ENCODE measurements around the gene SOD3.

Gene SOD3, protein sequence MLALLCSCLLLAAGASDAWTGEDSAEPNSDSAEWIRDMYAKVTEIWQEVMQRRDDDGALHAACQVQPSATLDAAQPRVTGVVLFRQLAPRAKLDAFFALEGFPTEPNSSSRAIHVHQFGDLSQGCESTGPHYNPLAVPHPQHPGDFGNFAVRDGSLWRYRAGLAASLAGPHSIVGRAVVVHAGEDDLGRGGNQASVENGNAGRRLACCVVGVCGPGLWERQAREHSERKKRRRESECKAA
- total RNA-seq = 0 reads per million in 9 experiments

DNA sequence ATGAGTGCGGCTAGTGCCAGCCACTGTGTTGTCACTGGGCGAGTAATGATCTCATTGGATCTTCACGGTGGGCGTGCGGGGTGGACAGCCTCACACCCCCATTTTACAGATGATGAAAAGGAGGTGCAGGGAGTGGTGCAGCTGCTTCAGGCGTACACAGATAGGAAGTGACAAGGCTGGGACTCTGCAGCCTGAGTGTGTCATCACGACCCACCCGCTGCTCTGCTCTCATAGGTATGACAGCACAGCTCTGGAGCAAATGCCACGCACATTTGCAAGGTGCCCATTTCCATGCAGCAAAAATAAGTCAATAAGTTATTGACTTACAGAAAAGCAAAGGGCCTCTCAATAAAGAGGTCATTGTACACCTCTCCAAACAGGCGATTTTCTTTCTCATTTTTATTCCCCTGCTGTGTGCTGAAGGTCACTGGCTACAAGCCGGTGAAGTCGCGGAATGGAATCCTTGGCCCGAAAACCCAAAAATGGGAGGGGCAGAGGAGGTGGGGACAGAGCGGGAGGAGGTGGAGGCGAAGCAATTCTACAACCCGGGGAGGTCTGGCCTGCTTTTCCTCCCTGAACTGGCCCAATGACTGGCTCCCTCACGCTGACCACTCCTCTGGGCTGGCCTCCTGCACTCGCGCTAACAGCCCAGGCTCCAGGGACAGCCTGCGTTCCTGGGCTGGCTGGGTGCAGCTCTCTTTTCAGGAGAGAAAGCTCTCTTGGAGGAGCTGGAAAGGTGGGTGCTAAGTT lies at the start of gene SOD3:
Gene SOD3, plus strand, starts transcription at position 658 of the 750 bp plus-strand sequence. CDS start 3,949 bp downstream, outside the sequence.
- no peak within 1 kb of the TSS for H3K27ac Mint-ChIP-seq
- H3K27me3 Mint-ChIP-seq = peaks cover 13 to 34% of the 10 kb centered on the region in 2 donors
- no peak for DNase-seq

DNA sequence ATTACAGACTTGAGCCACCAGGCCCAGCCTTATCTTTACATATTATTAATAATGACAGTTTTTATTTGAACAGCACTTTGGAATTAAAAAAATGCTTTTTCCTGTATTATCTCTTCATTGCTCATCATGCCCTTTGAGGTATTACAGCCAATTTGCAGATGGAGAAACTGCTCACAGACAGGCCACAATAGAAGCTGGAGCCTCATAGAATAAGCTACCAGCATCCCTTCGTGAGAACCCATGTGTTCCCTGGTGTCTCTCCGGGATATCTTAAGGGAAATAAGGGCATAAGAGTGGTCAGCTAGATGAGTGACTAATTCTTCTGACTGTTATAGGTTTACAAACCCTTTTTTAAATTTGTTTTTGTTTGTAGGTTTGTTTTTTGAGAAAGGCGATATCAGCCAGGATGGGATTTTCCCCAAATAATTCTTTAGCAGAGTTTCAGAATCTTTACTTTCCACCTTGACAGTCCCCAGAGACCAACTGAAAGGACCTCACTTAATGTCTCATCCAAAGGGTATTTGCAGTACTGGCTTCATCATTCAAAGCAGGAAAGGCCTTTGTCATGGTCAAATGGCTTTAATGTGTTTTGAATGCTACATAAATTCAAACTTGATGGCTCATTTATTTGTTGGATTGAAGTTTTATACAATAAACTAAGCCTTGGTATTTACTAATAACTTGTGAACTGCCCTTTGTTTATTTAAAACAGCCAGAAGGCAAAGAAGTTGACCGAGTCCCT lies 48.0 kb upstream of the SOD3 start:
- Mint-ChIP-seq H3K27ac (no peak overlapping the region), H3K36me3 (ENCODE audit: insufficient read depth) (no peaks in the 10 kb centered on the region), H3K27me3 (peaks cover 5 to 10% of the 10 kb centered on the region in 2 donors), H3K9me3 (peaks cover 6 to 14% of the 10 kb centered on the region in 2 donors), H3K4me3 (no peak overlapping the region), H3K4me1 (ENCODE audit: low read depth in 2 of 2) (no peaks in the 10 kb centered on the region)
- ATAC-seq (replicated peaks) (no peak), DNase-seq (no peak)

More for the DNA sequence above, at the start of gene SOD3:
- no peaks in the 10 kb centered on the region for H3K4me1 Mint-ChIP-seq (ENCODE audit: low read depth in 2 of 2)
- no peaks in the 10 kb centered on the region for H3K36me3 Mint-ChIP-seq (ENCODE audit: insufficient read depth)
- H3K4me3 Mint-ChIP-seq = no peak within 1 kb of the TSS
- no peaks in the 10 kb centered on the region for H3K9me3 Mint-ChIP-seq
- no peak for ATAC-seq (replicated peaks)

DNA sequence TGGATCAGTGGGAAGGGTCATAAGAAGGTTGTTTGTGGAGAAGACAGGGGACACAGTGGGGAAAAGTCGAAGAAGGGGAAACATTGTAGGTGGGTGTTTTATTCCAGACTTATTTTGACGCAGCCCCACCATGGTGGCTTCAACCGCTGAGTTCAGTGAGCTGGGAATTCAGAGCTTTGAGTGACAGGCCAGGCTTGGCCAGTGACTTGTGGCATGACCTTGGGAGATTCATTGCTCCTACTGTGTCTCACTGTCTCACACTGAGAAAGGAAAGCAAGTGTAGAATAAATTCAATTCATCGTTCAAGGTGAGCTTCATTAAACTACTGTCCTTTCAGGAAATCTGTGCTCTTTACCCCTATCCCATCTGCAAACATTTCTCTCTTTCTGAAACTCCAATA lies 47.4 kb upstream of the SOD3 start:
- no peak for ATAC-seq (replicated peaks)
- no peaks in the 10 kb centered on the region for H3K4me1 Mint-ChIP-seq (ENCODE audit: low read depth in 2 of 2)
- H3K9me3 Mint-ChIP-seq = peaks cover 6 to 18% of the 10 kb centered on the region in 2 donors
- H3K36me3 Mint-ChIP-seq (ENCODE audit: insufficient read depth) = no peaks in the 10 kb centered on the region
- H3K4me3 Mint-ChIP-seq = no peak overlapping the region
- no peak for DNase-seq
- H3K27ac Mint-ChIP-seq = no peak overlapping the region
- peaks cover 5 to 10% of the 10 kb centered on the region in 2 donors for H3K27me3 Mint-ChIP-seq

DNA sequence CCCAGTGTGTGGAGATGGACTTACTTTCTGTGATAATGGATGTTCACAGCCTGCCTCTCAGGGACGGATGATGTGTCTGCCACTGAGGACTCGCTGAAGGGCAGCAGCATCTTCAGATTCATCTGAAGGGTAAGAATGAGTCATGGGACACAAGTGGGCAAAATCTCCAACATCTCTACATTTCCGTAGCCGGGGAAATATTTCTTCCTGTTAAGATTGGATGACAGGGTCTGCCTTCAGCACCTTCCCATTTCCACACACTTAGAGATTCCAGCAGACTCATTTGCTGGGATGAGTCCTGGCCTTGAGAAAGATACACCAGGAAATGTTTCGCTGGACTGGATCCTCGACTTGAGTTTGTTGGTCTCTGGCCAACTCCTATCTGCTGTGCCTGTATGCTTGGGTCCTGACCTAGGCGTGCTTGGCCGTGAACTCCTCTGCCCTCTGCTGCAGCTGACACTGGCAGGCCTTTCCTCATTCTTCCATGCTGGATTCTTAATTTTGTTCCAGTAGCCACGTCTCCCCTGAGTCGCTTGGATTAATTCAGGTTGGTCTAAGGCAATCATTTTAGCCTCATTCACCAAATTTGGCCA lies 46.5 kb upstream of the SOD3 start:
- H3K4me1 Mint-ChIP-seq (ENCODE audit: low read depth in 2 of 2) = no peaks in the 10 kb centered on the region

DNA sequence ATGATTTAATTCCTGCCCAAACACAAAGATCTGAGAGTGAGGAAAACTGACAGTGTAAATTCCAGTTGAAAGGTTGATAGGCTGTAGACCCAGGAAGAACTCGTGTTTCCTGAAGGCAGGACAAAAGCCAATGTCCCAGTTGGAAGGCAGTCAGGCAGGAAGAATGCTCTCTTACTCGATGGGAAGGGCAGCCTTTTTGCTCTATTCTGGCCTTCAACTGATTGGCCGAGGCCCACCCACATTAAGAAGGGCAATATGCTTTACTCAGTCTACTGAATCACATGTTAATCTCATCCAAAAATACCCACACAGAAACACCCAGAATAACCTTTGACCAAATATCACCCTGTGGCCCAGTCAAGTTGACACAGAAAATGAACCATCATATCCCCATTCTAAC lies 45.3 kb upstream of the SOD3 start:
- H3K36me3 Mint-ChIP-seq (ENCODE audit: insufficient read depth) = no peaks in the 10 kb centered on the region
- no peak for DNase-seq
- no peak overlapping the region for H3K4me3 Mint-ChIP-seq
- no peaks in the 10 kb centered on the region for H3K4me1 Mint-ChIP-seq (ENCODE audit: low read depth in 2 of 2)
- ATAC-seq (replicated peaks) = no peak
- H3K9me3 Mint-ChIP-seq = peaks cover 4 to 18% of the 10 kb centered on the region in 2 donors
- peaks cover 0 to 10% of the 10 kb centered on the region in 2 donors for H3K27me3 Mint-ChIP-seq
- no peak overlapping the region for H3K27ac Mint-ChIP-seq

More for the DNA sequence above, 46.5 kb upstream of the SOD3 start:
- ATAC-seq (replicated peaks) (no peak), DNase-seq (no peak)
- H3K27ac Mint-ChIP-seq = no peak overlapping the region
- H3K9me3 Mint-ChIP-seq = peaks cover 5 to 18% of the 10 kb centered on the region in 2 donors
- H3K36me3 Mint-ChIP-seq (ENCODE audit: insufficient read depth) = no peaks in the 10 kb centered on the region
- H3K4me3 Mint-ChIP-seq = no peak overlapping the region
- peaks cover 3 to 10% of the 10 kb centered on the region in 2 donors for H3K27me3 Mint-ChIP-seq

DNA sequence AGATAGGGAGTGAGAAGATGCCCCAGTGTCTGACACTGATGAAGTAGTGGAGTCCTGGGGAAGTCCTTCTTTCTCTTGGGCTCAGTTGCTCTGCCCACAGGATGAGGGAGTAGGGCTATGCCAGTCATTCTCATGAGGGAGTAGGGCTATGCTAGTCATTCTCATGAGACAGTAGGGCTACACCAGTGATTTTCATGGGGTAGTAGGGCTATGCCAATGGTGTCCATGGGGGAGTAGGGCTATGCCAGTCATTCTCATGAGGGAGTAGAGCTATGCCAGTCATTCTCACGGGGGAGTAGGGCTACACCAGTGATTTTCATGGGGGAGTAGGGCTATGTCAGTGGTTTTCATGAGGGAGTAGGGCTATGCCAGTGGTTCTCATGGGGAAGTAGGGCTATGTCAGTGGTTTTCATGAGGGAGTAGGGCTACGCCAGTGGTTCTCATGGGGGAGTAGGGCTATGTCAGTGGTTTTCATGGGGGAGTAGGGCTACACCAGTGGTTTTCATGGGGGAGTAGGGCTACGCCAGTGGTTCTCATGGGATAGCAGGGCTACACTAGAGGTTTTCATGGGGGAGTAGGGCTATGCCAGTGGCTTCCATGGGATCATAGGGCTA lies 43.3 kb upstream of the SOD3 start:
- Mint-ChIP-seq H3K36me3 (ENCODE audit: insufficient read depth) (no peaks in the 10 kb centered on the region), H3K27me3 (peaks cover 0 to 10% of the 10 kb centered on the region in 2 donors), H3K9me3 (peaks cover 4 to 27% of the 10 kb centered on the region in 2 donors), H3K4me3 (no peak overlapping the region), H3K27ac (no peak overlapping the region), H3K4me1 (ENCODE audit: low read depth in 2 of 2) (no peaks in the 10 kb centered on the region)
- ATAC-seq (replicated peaks) = no peak
- no peak for DNase-seq

DNA sequence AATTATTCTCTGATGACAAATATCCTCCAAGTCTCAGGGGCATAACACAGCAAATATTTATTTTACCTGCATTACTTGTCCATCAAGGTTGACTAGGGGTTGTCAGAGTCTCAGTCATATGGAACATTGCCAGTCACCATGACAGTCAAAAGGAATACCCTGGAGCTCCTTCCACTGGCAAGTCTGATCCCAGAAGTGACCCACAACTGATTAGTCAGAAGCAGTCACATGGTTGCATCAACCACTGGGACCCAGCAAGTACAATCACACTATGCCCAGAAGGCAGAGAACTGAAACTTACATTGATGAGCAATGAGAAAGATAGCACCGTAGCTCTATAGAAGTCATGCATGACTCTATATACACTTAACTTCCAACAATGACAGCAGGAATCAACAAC lies 41.9 kb upstream of the SOD3 start:
- Mint-ChIP-seq H3K4me1 (ENCODE audit: low read depth in 2 of 2) (no peaks in the 10 kb centered on the region), H3K27ac (no peak overlapping the region), H3K4me3 (no peak overlapping the region), H3K36me3 (ENCODE audit: insufficient read depth) (no peaks in the 10 kb centered on the region), H3K9me3 (peaks cover 4 to 33% of the 10 kb centered on the region in 2 donors), H3K27me3 (peaks cover 0 to 10% of the 10 kb centered on the region in 2 donors)
- no peak for ATAC-seq (replicated peaks)
- no peak for DNase-seq

DNA sequence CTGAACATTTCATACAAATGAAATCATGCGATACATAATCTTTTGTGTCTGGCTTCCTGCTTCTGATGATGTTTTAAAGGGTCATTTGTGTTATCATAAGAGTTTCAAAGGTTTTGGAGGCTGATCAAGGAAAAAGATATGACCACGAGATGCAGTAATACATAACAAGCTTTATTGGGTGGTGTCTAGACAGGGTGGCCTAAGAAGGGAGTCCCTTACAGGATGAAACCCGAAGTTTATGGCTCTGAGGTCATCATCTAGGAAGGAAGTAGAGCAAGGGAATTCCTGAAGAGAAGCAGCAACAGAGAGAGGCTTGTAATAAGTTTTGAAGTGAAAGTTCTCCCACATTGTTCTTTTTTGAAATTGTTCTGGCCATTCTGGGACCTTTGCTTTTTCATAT lies 40.8 kb upstream of the SOD3 start:
- no peaks in the 10 kb centered on the region for H3K36me3 Mint-ChIP-seq (ENCODE audit: insufficient read depth)
- H3K27ac Mint-ChIP-seq = no peak overlapping the region
- H3K27me3 Mint-ChIP-seq = peaks cover 0 to 10% of the 10 kb centered on the region in 2 donors
- no peaks in the 10 kb centered on the region for H3K4me1 Mint-ChIP-seq (ENCODE audit: low read depth in 2 of 2)
- no peak overlapping the region for H3K4me3 Mint-ChIP-seq
- ATAC-seq (replicated peaks) (no peak), DNase-seq (no peak)
- H3K9me3 Mint-ChIP-seq = peaks cover 10 to 43% of the 10 kb centered on the region in 2 donors

DNA sequence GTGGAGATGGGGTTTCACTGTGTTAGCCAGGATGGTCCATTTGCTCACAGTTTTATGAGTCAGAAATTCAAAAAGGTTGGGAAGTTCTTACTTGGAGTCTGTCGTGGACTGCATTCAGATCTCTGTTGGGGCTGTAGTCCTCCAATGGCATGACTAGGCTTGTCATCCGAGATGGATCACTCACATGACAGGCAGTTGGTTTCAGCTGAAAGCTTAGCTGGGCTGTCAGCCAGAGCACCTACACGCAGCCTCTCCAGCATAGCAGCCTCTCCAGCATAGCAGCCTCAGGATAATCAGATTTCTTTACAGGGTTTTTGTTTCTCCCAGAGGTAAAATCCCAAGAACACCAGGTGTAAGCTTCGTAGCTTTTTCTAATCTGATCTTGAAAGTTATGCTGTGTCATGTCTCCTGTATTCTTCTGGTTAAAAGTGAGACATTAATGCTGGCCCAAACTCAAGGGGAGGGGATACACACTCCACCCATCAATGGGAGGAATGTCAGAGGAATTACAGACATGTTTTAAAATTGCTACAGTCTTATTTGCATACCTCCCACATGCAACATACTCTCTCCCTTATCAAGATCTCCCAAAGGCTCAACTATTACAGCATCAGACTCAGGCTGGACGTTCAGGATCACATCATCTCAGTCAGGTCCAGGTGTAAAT lies 31.6 kb upstream of the SOD3 start:
- Mint-ChIP-seq H3K27me3 (no peaks in the 10 kb centered on the region), H3K4me3 (no peak overlapping the region)
- no peak for DNase-seq

DNA sequence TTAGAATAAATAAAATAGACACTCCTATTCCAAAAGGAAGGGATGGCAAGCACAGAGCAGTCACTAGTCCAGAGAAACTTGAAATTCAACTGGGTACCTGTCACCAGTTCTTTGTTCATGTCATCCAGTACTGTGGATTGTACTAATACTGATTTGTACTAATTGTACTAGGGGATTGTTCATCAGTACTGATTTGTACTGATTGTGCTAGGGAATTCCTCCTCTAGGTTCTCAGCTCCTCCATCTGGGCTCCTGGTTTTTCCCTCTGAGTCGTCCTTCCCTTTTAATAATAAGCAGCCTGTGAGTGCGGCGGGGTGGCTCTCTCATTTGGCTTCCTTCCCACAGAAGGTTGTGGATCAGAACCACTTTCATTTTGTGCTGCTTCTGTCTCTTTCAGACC lies 31.0 kb upstream of the SOD3 start:
- Mint-ChIP-seq H3K9me3 (peaks cover 1 to 11% of the 10 kb centered on the region in 2 donors), H3K27ac (no peak overlapping the region), H3K4me1 (ENCODE audit: low read depth in 2 of 2) (no peaks in the 10 kb centered on the region), H3K27me3 (no peaks in the 10 kb centered on the region), H3K4me3 (no peak overlapping the region), H3K36me3 (ENCODE audit: insufficient read depth) (no peaks in the 10 kb centered on the region)
- DNase-seq (no peak), ATAC-seq (replicated peaks) (no peak)

More for the DNA sequence above, 31.6 kb upstream of the SOD3 start:
- no peak for ATAC-seq (replicated peaks)
- Mint-ChIP-seq H3K36me3 (ENCODE audit: insufficient read depth) (no peaks in the 10 kb centered on the region), H3K9me3 (peaks cover 5 to 17% of the 10 kb centered on the region in 2 donors), H3K27ac (no peak overlapping the region), H3K4me1 (ENCODE audit: low read depth in 2 of 2) (no peaks in the 10 kb centered on the region)

DNA sequence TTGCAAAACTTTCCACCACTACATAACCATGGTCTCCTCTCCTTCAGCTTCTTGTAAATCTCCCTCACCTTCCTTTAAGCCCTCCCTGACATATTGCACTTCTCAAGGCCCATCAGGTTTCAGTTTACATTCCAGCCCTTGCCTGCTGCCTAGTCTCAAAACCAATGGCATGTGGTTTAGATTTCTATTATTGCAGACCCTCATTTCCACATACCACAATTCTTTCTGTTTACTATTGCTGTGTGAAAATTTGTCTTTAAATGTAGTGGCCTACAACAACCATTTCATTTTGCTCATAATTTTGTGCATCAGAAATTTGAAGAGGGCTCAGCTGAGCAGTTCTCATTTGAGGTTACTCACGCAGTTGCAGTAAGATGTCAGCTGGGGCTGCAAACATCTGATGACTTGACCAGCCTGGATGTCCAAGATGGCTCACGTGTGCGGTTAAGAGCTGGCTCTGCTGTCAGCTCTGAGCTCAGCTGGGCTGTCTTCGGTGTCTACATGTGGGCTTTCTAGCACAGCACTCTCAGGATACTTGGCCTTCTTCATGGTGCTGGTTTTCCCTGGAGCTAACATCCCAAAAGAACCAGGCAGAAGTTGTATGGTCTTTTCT lies 29.9 kb upstream of the SOD3 start:
- Mint-ChIP-seq H3K4me1 (ENCODE audit: low read depth in 2 of 2) (no peaks in the 10 kb centered on the region), H3K9me3 (peaks cover 0 to 8% of the 10 kb centered on the region in 2 donors), H3K27me3 (peaks cover 0 to 6% of the 10 kb centered on the region in 2 donors), H3K27ac (no peak overlapping the region), H3K4me3 (no peak overlapping the region), H3K36me3 (ENCODE audit: insufficient read depth) (no peaks in the 10 kb centered on the region)
- ATAC-seq (replicated peaks) (no peak), DNase-seq (no peak)

DNA sequence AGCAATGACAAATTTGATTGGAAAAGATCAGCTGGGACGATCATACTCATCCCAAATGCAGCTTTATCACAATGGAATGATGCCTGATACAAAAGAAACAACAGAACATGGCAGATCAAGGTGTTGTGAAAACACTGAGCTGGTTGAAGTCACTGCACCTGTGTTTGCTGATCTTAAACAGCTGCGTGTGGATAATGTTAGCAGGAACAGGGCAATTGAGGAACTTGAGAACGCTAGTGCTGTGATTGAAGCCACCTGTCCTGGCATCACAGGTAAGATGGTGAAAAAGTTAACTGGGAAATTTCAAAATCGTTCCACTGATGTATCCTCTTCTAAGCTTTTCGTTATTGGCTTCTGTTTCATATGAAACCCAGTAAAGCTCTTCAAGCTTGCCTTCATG lies 27.4 kb upstream of the SOD3 start:
- Mint-ChIP-seq H3K9me3 (peaks cover 4 to 8% of the 10 kb centered on the region in 2 donors), H3K4me3 (no peak overlapping the region), H3K4me1 (ENCODE audit: low read depth in 2 of 2) (no peaks in the 10 kb centered on the region), H3K27me3 (peaks cover 0 to 6% of the 10 kb centered on the region in 2 donors), H3K27ac (no peak overlapping the region), H3K36me3 (ENCODE audit: insufficient read depth) (no peaks in the 10 kb centered on the region)
- ATAC-seq (replicated peaks) = no peak
- no peak for DNase-seq
